DMS 273 treated with DMSO at 0.1 percent for 48 hours (cell line): ENCODE data around the gene AKT2.

Source experiments
- DNase-seq: peaks from one replicate; lab custom pipeline; 2025; lab: John Stamatoyannopoulos, UW

AKT2 gene

GRCh38 chr19:40300668-40301067, 15.5 kb upstream of the AKT2 start:
- no peak for DNase-seq

- no peak for DNase-seq
Measured at GRCh38 chr19:40298026-40298425, 12.9 kb upstream of the AKT2 start.

GRCh38 chr19:40294560-40294959, 9.4 kb upstream of the AKT2 start:
- no peak for DNase-seq

- no peak for DNase-seq
Measured at GRCh38 chr19:40286971-40287421, 1.9 kb upstream of the AKT2 start.

GRCh38 chr19:40286235-40286970, 1.3 kb upstream of the AKT2 start:
- DNase-seq, result no peak

- peak; percentile 99 for DNase-seq
Measured at GRCh38 chr19:40285353-40286234, 449 bp upstream of the AKT2 start.

GRCh38 chr19:40284251-40284500, 969 bp downstream of the AKT2 start:
- DNase-seq, result no peak

GRCh38 chr19:40283414-40284250, 1.5 kb downstream of the AKT2 start:
- DNase-seq, result peak; percentile 7

GRCh38 chr19:40282920-40283319, 2.2 kb downstream of the AKT2 start:
- DNase-seq, result no peak

GRCh38 chr19:40282209-40282580, 3.0 kb downstream of the AKT2 start:
- no peak for DNase-seq

GRCh38 chr19:40281381-40282208, 3.5 kb downstream of the AKT2 start:
- no peak for DNase-seq

- DNase-seq, result no peak
Measured at GRCh38 chr19:40280608-40281221, 4.4 kb downstream of the AKT2 start.

- DNase-seq, result no peak
Measured at GRCh38 chr19:40279761-40280607, 5.2 kb downstream of the AKT2 start.

GRCh38 chr19:40279120-40279551, 6.0 kb downstream of the AKT2 start:
- DNase-seq, result no peak

- DNase-seq, result no peak
Measured at GRCh38 chr19:40278361-40279035, 6.6 kb downstream of the AKT2 start.

GRCh38 chr19:40277356-40278059, 7.6 kb downstream of the AKT2 start:
- DNase-seq, result no peak

- DNase-seq, result no peak
Measured at GRCh38 chr19:40274585-40275544, 10.3 kb downstream of the AKT2 start.
